ENCODE results near the gene CCDC178.

CCDC178 gene

DNA sequence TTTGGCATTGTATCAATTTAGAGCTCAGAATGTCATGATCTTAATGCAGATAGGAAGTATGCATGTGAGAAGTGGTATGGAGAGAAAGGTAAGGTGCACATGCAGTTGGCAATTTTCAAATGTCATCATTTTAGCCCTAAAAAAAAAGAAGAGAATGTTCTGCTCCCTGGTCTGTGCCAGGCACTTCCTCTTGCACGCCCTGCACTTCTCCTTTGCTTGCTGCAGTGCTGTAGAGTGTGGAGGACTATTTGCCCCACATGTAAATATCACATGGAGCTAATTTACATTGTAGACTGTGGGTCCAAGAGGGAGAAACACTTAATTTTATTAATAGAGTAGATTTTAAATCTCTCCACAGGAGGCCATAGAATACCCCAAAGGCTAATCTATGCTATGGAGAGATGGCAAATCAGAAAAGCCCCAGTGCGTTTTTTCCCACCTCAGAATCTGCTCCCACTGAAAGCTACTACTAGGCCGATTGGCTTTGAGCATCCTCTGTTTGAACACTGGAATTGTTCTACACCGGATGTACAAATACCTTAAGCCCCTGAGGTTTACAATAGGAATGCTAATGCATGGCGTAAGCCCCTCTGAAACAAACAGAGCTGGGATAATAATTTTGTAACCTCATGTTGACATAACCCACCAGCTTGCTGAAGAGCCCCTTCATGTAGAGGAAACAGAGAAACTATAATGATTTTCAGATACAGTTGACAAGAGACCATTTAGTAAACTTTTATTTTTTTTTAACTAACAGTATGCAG, 530.5 kb downstream of the CCDC178 start:
- DNase-seq, result no peak

DNA sequence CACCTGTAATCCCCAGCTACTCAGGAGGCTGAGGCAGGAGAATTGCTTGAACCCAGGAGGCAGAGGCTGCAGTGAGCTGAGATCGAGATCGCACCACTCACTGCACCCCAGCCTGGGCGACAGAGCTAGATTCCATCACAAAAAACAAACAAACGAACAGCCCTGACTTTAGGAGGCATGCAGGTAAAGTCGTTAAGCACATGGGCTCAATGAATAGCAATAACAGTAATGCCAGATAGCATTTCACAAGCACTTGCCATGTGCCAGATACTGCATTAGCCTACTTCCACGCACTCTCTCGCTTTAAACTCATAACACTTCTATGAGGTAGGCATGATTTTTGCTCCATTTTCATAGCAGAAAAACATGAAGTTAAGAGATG, 532.1 kb downstream of the CCDC178 start:
- no peak for DNase-seq

DNA sequence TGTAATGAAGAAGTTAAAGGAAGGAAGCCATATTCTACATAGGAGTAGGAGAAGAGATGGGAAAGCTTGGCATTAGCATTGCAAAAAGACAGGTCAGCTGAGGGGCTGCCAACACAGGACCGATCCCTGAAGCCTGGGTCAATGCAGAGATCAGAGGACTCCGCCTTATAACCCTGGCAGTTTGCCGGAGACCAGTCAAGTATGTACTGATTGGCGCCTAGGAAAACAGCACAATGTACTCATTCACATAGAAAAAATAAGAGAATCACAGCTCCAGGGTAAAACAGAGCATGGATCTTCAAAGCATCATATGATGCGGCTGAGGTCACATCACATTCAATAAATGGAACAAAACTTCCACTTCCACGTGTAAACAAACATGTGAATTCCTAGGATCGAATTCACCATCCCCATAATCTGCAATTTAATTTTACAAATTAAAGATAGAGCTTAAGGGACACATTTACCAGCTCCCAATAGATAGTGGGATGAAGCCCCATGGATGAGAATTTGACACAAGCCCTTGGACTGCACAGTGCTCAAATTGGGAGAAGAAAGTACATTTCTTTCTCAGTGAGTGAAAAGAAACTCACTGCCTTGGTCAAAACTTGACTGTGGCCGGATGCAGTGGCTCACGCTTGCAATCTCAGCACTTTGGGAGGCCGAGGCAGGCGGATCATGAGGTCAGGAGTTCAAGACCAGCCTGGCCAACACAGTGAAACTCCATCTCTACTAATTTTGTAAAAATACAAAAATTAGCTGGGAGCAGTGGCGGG, 532.7 kb downstream of the CCDC178 start:
- DNase-seq, result no peak

DNA sequence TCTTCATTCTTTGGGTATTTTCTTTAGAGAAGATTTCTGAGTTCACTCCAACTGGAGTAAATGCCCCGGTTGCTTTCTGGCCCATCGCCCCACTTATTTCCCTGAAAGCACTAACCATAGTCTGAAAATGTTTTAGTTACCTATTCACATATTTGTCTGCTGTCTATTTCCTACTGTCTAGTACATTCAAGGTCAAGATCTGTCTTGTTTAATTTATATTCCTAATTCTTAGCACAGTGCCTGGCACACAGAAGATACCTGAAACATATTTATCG, 533.3 kb downstream of the CCDC178 start:
- DNase-seq, result no peak

DNA sequence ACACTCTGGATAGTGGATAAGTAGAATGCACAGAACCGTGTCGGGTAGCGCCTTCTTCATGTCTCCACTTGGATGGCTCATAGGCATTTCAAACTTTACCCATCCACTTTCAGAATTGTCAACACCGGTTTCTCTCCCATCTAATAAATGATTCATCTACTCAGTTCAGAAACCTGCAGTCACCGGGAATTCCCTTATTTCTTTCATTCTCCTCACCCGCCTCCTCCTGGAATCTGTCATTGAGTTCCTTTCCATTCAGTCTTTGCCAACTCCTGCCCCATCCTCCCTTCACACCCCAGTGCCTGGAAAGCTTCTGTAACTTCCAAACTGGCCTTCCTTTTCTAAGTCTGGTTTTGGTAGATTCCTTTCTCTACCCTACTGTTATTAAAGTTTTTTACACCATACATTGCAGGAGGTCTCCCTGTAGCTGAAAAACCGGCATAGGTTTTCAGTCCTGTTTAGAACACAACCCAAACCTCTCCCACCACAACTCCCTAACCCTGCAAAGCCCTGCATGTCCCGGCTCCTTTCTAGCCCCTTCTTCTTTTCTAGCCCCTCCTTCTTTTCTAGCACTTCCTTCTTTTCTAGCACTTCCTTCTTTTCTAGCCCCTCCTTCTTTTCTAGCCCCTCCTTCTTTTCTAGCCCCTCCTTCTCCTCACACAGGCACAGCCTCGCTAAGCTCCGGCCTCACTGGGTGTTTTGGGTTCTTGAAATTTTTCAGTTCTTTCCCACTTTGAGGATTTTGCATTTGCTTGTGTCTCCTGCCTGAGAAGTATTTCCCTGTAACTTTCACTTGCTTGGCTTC, 533.8 kb downstream of the CCDC178 start:
- DNase-seq, result no peak

DNA sequence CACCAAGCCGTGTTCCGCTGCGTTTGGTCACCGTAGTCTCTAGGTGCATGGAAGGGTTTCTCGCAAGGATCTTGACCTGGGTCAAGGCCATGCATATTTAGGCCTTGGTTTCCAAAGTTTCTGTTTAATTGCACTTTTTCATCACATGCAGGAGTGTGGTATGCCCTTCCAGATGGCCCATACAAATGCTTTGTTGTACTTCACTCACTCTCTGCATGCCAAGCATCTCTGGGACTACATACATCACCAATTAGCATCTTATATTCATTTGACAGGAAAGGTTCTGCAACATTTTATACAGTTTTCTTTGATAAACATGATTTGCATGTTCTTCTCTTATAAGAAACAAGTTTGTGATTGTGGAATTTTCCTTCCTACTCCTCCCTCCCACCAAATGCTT, 534.9 kb downstream of the CCDC178 start:
- no peak for DNase-seq

DNA sequence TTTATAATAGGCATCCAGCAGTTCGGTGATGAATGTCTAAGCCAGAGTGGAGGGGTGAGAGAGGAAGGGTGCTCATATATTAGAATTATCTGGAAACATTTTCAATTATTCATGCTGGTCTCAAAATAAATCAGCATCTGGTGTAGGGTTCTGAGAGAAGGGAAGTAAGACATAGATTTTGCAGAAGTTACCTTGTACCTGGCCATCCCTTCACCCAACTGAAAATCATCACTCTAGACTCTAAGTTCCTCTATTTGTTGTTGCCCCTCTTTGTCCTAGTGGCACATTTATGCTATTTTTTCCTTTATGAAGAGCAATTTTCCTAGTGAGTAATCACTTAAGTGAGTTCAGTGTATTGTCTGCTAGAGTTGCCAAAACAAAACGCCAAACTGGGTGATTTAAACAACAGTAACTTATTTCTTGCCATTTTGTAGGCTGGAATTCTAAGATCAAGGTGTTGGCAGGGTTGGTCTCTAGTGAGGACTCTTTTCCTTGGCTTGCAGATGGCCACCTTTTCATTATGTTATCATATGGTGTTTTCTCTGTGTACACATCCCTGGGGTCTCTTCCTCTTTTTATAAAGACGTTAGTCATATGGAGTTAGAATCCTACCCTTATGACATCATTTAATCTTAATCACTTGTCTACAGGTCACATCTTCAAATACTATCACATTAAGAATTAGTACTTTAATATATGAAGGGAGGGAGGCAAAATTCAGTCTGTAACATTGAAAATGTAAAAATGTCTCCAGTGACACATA, 537.8 kb downstream of the CCDC178 start:
- DNase-seq, result no peak

DNA sequence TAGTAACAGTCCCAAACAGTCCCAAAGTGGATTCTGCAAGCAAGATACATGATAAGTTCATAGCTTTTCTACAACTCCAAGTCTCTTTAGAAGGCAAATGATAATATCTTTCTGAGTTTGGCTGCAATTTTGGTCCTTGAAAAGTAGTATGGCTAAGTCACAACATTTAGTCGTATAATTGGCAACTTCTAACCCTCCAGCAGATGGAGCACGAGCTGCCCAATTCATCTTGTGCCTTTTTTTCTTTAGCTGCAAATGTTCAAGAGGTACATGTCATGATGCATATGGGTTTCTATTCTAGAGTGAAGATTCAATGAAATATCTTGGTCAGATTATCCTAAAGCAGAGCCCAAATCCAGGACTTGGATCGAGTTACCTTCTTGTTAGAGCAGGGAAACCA, 540.7 kb downstream of the CCDC178 start:
- DNase-seq, result no peak

DNA sequence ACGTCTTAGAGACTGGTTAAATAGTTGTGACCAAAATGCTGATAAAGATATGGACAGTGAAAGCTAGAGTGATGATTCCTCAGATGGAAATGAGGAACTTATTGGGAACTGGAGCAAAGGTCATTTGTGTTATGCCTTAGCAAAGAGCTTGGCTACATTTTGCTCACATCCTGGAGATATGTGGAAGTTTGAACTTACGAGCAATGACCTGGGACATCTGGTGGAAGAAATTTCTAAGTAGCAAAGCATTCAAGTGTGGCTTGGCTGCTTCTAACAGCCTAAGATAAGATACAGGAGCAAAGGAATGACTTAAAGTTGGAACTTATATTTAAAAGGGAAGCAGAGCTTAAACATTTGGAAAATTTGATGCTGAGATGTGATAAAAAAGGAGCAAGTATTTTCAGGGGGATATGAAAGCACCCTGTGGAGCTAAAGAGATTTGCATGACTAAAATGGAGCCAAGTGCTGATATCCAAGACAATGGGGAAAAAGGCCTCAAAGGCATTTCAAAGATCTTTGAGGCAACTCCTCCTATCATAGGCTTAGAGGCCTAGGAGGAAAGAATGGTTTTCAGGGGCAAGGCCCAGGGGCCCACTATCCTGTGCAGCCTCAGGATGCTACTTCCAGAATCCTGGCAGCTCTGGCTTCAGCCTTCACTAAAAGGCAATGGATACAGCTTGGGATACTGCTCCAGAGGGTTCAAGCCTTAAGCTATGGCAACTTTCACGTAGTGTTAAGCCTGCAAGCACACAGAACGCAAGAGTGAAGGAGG, 543.6 kb downstream of the CCDC178 start:
- no peak for DNase-seq

DNA sequence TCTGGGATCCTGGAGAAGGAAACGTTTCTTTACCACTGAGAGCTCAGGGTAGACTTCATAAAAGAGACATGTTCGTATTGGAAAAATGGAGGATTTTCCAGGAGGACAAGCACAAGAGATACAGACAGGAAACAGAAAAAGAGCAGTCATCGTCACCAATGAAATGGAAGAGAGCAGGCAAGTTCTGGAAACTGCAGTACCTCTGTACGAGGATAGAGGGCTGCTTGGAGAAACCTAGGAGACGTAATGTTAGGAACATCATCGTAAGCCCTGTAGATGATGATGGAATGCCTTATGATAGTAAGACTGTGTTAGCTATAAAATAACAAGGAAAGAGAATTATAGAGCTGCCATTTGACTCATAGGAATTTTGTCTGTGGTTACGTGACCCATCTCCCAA, 546.6 kb downstream of the CCDC178 start:
- no peak for DNase-seq

DNA sequence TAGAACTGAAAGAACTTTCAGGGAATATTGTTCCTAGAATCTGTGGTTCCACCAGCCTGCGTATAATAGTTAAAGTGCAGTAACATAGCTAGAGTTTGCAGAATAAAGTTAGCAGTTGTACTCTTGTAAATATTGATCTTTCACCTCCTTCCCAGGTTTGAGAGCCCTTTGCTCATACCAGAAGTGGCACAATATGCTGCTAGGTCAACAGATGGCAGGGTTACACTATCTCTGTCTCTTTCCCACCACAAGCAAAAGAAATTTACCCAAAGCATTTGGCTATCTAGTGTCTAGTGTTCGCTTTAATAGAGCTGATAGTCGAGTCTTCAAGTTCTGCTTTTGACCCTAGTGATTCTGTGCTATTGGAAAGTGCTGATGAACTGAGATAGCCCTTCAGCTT, 548.7 kb downstream of the CCDC178 start:
- no peak for DNase-seq

DNA sequence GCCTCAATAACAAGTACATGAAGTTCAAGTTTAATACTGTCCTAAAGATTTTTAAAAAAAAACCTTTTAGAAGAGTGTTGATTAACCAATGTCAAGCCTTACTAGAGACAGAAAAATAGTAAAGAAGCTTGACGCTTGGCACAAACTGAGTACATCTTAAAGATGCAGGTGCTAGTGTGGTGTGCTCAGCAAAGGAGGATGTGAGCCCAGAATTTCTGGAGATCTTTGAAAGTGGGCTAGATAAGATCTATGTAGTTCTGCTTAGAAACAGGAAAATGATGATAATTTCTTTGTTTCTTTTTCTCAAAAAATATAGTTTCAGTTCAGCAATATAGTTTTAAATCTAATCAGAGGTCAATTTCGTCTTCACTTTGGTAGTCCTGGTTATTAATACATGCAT, 549.4 kb downstream of the CCDC178 start:
- DNase-seq, result no peak

DNA sequence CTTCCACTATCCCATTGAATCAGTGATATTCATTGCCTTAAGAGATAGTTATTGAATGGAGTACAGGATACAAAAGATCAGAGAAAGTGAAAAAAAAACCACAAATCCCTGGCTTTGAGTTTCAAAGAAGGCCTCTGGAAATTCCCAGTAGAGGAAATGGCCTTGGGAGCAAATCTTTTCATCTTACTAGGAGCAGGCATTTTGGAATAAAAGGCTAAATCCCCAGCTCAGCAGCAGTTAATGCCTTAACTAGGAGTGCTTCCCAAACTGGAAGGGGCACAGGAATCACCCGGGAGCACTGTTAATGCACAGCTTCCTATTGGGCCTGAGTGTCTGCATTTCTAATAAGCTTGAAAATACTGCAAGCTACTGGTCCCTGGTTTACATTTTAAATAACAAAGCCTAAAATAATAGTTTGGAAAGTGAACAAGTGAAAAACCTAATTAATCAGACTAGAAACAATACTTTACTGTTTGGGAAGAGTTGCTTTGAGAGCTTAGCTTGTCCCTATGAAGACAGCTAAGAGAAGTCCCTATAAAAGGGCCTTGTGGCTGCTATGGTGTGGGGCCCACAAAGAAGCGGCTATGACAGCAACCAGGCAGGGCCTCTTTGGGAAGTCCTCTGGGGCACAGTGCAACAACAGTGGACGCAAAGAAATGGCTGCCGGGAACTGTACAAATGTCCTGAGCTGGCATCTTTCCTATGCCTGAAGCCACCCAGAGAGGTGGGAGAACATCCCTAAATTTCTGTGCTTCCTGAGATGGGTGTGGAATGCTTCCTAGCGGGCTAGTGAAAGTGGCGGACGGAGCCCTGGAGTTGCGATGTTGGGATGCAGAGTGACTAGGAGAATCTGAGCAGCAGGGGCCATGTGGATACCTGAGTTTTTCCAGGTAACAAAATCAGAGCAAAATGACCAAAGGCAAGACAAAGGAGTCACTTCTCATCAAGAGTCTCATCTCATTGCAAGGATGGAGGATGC, 550.6 kb downstream of the CCDC178 start:
- DNase-seq, result no peak

DNA sequence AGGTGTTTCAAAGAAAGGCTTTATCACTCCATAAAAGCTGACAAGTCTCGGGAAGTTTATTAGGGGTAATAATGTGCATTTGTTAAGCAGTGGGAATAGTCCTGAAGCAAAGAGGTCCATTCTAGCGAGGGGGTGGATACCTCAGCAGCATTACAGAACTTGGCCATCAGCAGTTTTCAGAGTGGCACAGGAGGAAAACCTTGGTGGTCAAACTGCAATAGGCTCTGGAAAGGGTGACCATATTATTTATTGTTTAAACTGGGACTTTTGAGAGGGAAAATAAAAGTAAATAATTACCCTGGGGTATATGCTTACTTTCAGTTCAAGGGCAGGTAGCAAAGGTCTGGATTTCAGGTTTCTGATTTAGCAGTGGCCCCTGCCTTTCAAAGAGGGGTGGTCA, 552.2 kb downstream of the CCDC178 start:
- no peak for DNase-seq

All from suppressor macrophage treated with lipopolysaccharide for 4 hours (primary cell).